Measurements from ENCODE around the gene ZNF385A.

ZNF385A gene

DNA sequence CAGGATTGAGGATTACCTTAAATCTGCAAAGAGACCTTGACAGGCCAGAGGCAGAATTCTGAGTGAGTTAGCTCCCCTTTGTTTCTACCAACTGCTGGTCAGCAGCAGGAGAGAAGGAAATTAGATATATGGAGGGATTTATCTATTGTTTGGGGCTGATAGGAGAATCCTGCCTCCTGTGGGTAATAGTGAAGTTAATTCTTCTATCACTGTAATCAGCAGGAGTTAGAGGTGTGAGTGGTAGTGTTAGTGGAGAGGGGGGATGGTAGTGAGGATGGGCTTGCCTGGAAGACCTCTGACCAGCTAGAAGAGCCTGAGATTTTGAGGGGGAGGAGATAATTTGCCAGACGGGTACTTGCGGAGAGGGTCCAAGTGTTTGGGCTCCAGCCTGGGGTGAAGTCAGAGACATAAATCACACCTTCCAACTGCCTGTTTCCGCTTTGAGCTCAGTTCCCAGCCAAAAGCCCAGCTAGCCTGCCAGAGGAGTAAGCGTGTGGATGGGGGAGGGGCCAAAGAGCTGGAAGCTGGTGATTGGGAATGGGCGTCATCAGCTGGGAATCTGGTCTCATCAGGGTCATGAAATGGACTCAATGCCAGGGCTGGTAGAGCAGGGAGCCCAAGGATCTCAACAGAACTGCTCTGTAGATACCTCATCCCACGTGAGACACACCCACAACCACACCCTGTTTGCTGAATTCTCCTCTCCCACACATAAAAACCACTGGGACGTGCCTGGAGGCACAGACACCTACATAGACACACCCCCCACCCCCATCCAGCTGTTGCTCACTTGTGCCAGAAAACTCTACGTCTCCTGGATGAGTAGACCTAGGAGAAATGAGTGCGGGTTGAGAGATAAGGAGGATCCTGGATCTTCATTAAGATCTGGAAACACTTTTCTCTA is 47.6 kb upstream of the ZNF385A start (continued):
- TF ChIP-seq ZNF324 (tag by site-specific recombination; IDR thresholded peaks at IDR 0.05) (no peak; the same call in 1 of the 2 replicates), KLF7 (tag by site-specific recombination; IDR thresholded peaks at IDR 0.05; ENCODE audit: borderline replicate concordance) (peak; percentile 54; the same call in 1 of the 2 replicates), FEZF1 (tag by site-specific recombination; IDR thresholded peaks at IDR 0.05) (peak; percentile 74), ZNF571 (tag by site-specific recombination; IDR thresholded peaks at IDR 0.05) (no peak), ZNF544 (tag by site-specific recombination; IDR thresholded peaks at IDR 0.05) (no peak), ZFHX2 (tag by site-specific recombination; conservative IDR thresholded peaks at IDR 0.05) (peak; percentile 100), ZNF155 (tag by site-specific recombination; IDR thresholded peaks at IDR 0.05) (no peak), ZNF585B (tag by site-specific recombination; IDR thresholded peaks at IDR 0.05) (no peak), IKZF3 (tag by site-specific recombination; IDR thresholded peaks at IDR 0.05) (no peak), ZBTB48 (tag by site-specific recombination; IDR thresholded peaks at IDR 0.05) (no peak), ZNF707 (tag by site-specific recombination; IDR thresholded peaks at IDR 0.05) (no peak), ZNF596 (tag by site-specific recombination; IDR thresholded peaks at IDR 0.05) (no peak), ZNF510 (tag by site-specific recombination; IDR thresholded peaks at IDR 0.05; ENCODE audit: insufficient replicate concordance) (no peak), ZNF658 (tag by site-specific recombination; IDR thresholded peaks at IDR 0.05) (no peak), ZNF670 (tag by site-specific recombination; IDR thresholded peaks at IDR 0.05; ENCODE audit: low read depth) (no peak), ZNF48 (tag by site-specific recombination; IDR thresholded peaks at IDR 0.05) (no peak), YY2 (tag by site-specific recombination; IDR thresholded peaks at IDR 0.05) (no peak), ZNF175 (tag by site-specific recombination; IDR thresholded peaks at IDR 0.05) (no peak), ZNF24 (tag by site-specific recombination; IDR thresholded peaks at IDR 0.05) (peak; percentile 66; the same call in 1 of the 2 replicates), ZNF157 (tag by site-specific recombination; IDR thresholded peaks at IDR 0.05) (no peak; the same call in 1 of the 2 replicates), ZNF549 (tag by site-specific recombination; IDR thresholded peaks at IDR 0.05) (no peak), RBAK (tag by site-specific recombination; IDR thresholded peaks at IDR 0.05) (no peak), ZXDB (tag by site-specific recombination; IDR thresholded peaks at IDR 0.05) (0 out of 2 replicates have a peak, but pooled peaks have one; percentile 34), ZEB2 (tag by site-specific recombination; IDR thresholded peaks at IDR 0.05) (peak; percentile 64)
- TF ChIP-seq, protein P1, sequence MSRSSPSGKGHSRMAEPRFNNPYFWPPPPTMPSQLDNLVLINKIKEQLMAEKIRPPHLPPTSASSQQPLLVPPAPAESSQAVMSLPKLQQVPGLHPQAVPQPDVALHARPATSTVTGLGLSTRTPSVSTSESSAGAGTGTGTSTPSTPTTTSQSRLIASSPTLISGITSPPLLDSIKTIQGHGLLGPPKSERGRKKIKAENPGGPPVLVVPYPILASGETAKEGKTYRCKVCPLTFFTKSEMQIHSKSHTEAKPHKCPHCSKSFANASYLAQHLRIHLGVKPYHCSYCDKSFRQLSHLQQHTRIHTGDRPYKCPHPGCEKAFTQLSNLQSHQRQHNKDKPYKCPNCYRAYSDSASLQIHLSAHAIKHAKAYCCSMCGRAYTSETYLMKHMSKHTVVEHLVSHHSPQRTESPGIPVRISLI (tag by site-specific recombination; IDR thresholded peaks at IDR 0.05), result no peak
- TF ChIP-seq, protein P2, sequence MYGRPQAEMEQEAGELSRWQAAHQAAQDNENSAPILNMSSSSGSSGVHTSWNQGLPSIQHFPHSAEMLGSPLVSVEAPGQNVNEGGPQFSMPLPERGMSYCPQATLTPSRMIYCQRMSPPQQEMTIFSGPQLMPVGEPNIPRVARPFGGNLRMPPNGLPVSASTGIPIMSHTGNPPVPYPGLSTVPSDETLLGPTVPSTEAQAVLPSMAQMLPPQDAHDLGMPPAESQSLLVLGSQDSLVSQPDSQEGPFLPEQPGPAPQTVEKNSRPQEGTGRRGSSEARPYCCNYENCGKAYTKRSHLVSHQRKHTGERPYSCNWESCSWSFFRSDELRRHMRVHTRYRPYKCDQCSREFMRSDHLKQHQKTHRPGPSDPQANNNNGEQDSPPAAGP (tag by site-specific recombination; IDR thresholded peaks at IDR 0.05), result no peak
- TF ChIP-seq, protein P3, sequence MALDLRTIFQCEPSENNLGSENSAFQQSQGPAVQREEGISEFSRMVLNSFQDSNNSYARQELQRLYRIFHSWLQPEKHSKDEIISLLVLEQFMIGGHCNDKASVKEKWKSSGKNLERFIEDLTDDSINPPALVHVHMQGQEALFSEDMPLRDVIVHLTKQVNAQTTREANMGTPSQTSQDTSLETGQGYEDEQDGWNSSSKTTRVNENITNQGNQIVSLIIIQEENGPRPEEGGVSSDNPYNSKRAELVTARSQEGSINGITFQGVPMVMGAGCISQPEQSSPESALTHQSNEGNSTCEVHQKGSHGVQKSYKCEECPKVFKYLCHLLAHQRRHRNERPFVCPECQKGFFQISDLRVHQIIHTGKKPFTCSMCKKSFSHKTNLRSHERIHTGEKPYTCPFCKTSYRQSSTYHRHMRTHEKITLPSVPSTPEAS (tag by site-specific recombination; IDR thresholded peaks at IDR 0.05), result no peak
- TF ChIP-seq, protein P4, sequence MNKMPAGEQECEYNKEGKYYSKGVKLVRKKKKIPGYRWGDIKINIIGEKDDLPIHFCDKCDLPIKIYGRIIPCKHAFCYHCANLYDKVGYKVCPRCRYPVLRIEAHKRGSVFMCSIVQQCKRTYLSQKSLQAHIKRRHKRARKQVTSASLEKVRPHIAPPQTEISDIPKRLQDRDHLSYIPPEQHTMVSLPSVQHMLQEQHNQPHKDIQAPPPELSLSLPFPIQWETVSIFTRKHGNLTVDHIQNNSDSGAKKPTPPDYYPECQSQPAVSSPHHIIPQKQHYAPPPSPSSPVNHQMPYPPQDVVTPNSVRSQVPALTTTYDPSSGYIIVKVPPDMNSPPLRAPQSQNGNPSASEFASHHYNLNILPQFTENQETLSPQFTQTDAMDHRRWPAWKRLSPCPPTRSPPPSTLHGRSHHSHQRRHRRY (tag by site-specific recombination; IDR thresholded peaks at IDR 0.05), result no peak
- TF ChIP-seq, protein P5, sequence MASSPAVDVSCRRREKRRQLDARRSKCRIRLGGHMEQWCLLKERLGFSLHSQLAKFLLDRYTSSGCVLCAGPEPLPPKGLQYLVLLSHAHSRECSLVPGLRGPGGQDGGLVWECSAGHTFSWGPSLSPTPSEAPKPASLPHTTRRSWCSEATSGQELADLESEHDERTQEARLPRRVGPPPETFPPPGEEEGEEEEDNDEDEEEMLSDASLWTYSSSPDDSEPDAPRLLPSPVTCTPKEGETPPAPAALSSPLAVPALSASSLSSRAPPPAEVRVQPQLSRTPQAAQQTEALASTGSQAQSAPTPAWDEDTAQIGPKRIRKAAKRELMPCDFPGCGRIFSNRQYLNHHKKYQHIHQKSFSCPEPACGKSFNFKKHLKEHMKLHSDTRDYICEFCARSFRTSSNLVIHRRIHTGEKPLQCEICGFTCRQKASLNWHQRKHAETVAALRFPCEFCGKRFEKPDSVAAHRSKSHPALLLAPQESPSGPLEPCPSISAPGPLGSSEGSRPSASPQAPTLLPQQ (tag by site-specific recombination; IDR thresholded peaks at IDR 0.05), result peak; percentile 34; the same call in 1 of the 2 replicates
- TF ChIP-seq, protein P6, sequence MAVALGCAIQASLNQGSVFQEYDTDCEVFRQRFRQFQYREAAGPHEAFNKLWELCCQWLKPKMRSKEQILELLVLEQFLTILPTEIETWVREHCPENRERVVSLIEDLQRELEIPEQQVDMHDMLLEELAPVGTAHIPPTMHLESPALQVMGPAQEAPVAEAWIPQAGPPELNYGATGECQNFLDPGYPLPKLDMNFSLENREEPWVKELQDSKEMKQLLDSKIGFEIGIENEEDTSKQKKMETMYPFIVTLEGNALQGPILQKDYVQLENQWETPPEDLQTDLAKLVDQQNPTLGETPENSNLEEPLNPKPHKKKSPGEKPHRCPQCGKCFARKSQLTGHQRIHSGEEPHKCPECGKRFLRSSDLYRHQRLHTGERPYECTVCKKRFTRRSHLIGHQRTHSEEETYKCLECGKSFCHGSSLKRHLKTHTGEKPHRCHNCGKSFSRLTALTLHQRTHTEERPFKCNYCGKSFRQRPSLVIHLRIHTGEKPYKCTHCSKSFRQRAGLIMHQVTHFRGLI (tag by site-specific recombination; IDR thresholded peaks at IDR 0.05), result peak; percentile 74
